Nephron progenitor cell (in vitro differentiated cells): Measurements from ENCODE around the gene SLC51B.
"Not testable (repeated sequence)": the region's sequence is repeated elsewhere in the genome, so short reads cannot be mapped to it uniquely, and the experiment has no call there.

Experiments used
- DNase-seq: peaks from one replicate; pipeline ENCODE4 v3.0.0; 2021
- H3K27ac Mint-ChIP-seq: 2 replicates; pipeline ENCODE4 v1.8.0; 2021; ENCODE audit warnings: mild to moderate bottlenecking, moderate library complexity, mixed read lengths
- H3K27me3 Mint-ChIP-seq: 2 replicates; pipeline ENCODE4 v1.8.0; 2021; ENCODE audit warnings: mild to moderate bottlenecking, low read depth, mixed read lengths; ENCODE audit not compliant: poor library complexity
- H3K36me3 Mint-ChIP-seq: 2 replicates; pipeline ENCODE4 v1.8.0; 2021; ENCODE audit warnings: low read depth, mixed read lengths
- H3K4me1 Mint-ChIP-seq: 2 replicates; pipeline ENCODE4 v1.8.0; 2021; ENCODE audit warnings: mixed read lengths
- H3K4me3 Mint-ChIP-seq: 2 replicates; pipeline ENCODE4 v1.8.0; 2021; ENCODE audit warnings: mild to moderate bottlenecking, moderate library complexity, mixed read lengths
- H3K9me3 Mint-ChIP-seq: 2 replicates; pipeline ENCODE4 v1.8.0; 2021; ENCODE audit warnings: mild to moderate bottlenecking, moderate library complexity, mixed read lengths
- CTCF ChIP-seq: fragments of 200-600 bp; sonication (generic); IDR thresholded peaks from 2 replicates; pipeline ENCODE4 v1.5.0; 2021; ENCODE audit warnings: antibody characterized with exemption

The SLC51B gene

GRCh38 chr15:65044724-65045481, at the start of gene SLC51B:
Gene SLC51B (plus strand): TSS chr15:65045387. CDS start chr15:65050005, 4,618 bp downstream.
- no peak for TF ChIP-seq CTCF
- Mint-ChIP-seq H3K27me3 (peaks cover 18% of the 10 kb centered on the region), H3K27ac (peak within 1 kb of the TSS; percentile 74), H3K9me3 (no peaks in the 10 kb centered on the region), H3K4me3 (peak within 1 kb of the TSS; percentile 16), H3K4me1 (peaks cover 62% of the 10 kb centered on the region), H3K36me3 (no peaks in the 10 kb centered on the region)
- no peak for DNase-seq

DNA sequence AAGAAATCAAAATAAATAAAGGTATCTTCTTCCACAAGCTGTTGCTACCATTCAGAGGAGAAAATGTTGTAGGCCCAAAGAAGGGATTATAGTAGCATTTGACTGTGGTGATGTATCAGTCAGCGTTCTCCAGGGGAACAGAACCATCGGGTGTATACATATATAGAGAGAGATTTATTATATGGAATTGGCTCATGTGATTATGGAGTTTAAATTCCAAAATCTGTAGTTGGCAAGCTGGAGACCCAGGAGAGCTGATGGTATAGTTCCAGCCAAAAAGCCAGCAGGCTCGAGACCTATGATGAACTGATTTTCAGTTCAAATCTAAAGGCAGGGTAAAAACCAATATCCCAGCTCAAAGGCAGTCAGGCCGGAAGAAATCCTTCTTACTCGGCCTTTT, 48.1 kb upstream of the SLC51B start:
- Mint-ChIP-seq H3K36me3 (peaks cover 5% of the 10 kb centered on the region), H3K4me1 (no peaks in the 10 kb centered on the region), H3K4me3 (no peak overlapping the region), H3K9me3 (no peaks in the 10 kb centered on the region), H3K27me3 (peaks cover 3% of the 10 kb centered on the region), H3K27ac (no peak overlapping the region)
- no peak for TF ChIP-seq CTCF
- DNase-seq, result no peak

DNA sequence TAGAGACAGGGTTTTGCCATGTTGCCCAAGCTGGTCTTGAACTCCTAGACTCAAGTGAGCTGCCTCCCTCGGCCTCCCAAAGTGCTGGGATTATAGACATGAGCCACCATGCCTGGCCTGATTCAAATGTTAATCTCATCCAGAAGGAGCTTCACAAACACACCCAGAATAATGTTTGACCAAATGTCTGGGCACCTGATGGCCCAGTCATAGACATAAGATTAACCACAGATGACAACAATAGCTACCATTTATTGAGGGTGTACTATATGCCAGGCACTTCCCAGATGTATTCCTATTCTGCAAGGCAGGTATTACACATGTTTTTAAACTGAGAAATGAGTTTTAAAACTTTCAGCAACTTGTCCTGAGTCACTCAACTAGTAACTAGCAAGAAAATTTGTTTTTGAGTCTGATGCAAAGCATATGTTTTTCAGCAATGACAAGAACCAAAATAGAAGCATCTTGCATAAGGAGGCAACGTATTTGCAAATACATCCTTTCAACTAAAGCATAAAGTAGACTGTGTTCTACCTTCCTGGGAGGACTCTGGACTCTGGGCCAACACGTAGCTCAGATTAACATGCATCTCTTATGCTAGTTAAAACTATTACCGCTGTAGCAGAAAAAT, 47.3 kb upstream of the SLC51B start:
- Mint-ChIP-seq H3K27me3 (peaks cover 2% of the 10 kb centered on the region), H3K27ac (no peak overlapping the region), H3K36me3 (peaks cover 12% of the 10 kb centered on the region), H3K4me1 (no peaks in the 10 kb centered on the region), H3K4me3 (no peak overlapping the region), H3K9me3 (no peaks in the 10 kb centered on the region)
- TF ChIP-seq CTCF, result no peak
- DNase-seq, result no peak

DNA sequence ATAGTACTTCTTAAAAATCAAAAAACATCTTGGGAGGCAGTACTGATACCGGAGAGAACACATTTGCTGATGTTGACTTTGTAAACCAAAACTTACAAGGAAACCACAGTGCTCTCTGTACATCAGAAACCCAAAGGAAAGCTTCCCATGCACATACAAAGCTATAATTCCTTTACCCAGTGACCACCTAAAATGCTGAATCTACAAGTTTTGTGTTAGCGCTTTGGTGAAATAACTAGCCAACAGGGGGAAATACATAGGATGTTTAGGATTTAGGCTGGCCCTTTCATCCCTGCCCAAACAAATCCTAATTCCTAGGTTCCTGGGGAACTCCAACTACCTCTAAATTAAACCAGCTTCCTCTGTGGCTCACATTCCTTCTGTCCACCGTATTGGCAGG, 40.2 kb upstream of the SLC51B start:
- H3K27me3 Mint-ChIP-seq, result no peaks in the 10 kb centered on the region
- no peak for DNase-seq
- H3K9me3 Mint-ChIP-seq, result no peaks in the 10 kb centered on the region
- peaks cover 17% of the 10 kb centered on the region for H3K4me1 Mint-ChIP-seq
- peak overlapping the region; percentile 87 for H3K27ac Mint-ChIP-seq
- TF ChIP-seq CTCF, result no peak
- H3K4me3 Mint-ChIP-seq, result no peak overlapping the region
- peaks cover 61% of the 10 kb centered on the region for H3K36me3 Mint-ChIP-seq

- Mint-ChIP-seq H3K4me3 (no peak overlapping the region), H3K4me1 (peaks cover 17% of the 10 kb centered on the region), H3K27me3 (no peaks in the 10 kb centered on the region), H3K27ac (no peak overlapping the region), H3K9me3 (no peaks in the 10 kb centered on the region), H3K36me3 (peaks cover 65% of the 10 kb centered on the region)
- DNase-seq, result peak; percentile 28
- TF ChIP-seq CTCF, result no peak
Observed at GRCh38 chr15:65006876-65007275, 38.3 kb upstream of the SLC51B start.

GRCh38 chr15:65008983-65009382, 36.2 kb upstream of the SLC51B start:
- no peak for DNase-seq
- peaks cover 15% of the 10 kb centered on the region for H3K9me3 Mint-ChIP-seq
- peaks cover 64% of the 10 kb centered on the region for H3K36me3 Mint-ChIP-seq
- no peak overlapping the region for H3K4me3 Mint-ChIP-seq
- H3K4me1 Mint-ChIP-seq, result peaks cover 17% of the 10 kb centered on the region
- TF ChIP-seq CTCF, result no peak
- H3K27me3 Mint-ChIP-seq, result no peaks in the 10 kb centered on the region
- no peak overlapping the region for H3K27ac Mint-ChIP-seq

- H3K4me1 Mint-ChIP-seq, DNase-seq, H3K27ac Mint-ChIP-seq, H3K4me3 Mint-ChIP-seq, H3K27me3 Mint-ChIP-seq: not testable (repeated sequence)
- H3K36me3 Mint-ChIP-seq, result peaks cover 66% of the 10 kb centered on the region
- peaks cover 26% of the 10 kb centered on the region for H3K9me3 Mint-ChIP-seq
Observed at GRCh38 chr15:65011198-65011597, 34.0 kb upstream of the SLC51B start.
